Measurements from ENCODE around the gene PARD3.

DNA sequence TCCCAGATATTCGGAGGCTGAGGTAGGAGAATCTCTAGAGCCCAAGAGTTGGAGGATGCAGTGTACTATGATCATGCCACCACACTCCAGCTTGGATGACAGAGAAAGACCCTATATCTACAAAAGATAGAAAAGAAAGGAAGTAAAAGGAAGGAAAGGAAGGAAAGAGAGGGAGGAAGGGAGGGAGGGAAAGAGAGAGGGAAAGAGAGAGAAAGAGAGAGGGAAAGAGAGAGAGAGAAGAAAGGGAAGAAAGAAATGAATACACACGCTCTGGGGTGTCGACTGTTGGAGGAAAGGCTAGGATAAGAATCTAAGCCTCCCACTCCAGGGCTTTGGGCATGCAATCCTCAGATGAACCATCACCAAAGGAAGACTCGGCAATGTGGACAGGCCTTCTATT lies 69.9 kb downstream of the PARD3 start:
- no peak for TF ChIP-seq EZH2 (IDR thresholded peaks at IDR 0.05; ENCODE audit: insufficient read depth, low read length)
- TF ChIP-seq, protein P1, sequence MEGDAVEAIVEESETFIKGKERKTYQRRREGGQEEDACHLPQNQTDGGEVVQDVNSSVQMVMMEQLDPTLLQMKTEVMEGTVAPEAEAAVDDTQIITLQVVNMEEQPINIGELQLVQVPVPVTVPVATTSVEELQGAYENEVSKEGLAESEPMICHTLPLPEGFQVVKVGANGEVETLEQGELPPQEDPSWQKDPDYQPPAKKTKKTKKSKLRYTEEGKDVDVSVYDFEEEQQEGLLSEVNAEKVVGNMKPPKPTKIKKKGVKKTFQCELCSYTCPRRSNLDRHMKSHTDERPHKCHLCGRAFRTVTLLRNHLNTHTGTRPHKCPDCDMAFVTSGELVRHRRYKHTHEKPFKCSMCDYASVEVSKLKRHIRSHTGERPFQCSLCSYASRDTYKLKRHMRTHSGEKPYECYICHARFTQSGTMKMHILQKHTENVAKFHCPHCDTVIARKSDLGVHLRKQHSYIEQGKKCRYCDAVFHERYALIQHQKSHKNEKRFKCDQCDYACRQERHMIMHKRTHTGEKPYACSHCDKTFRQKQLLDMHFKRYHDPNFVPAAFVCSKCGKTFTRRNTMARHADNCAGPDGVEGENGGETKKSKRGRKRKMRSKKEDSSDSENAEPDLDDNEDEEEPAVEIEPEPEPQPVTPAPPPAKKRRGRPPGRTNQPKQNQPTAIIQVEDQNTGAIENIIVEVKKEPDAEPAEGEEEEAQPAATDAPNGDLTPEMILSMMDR (IDR thresholded peaks at IDR 0.05; ENCODE audit: insufficient read depth, low read depth, low read length) = no peak

All from astrocyte (in vitro differentiated cells and primary cell).